Neuron (in vitro differentiated cells): ENCODE data around the gene FBXW11.

Experiments used
- H2AFZ ChIP-seq: one replicate; pipeline ENCODE4 v1.6.1; 2013; ENCODE audit warnings: low read depth, mild to moderate bottlenecking, inconsistent platforms, low read length, moderate library complexity
- H3K27me3 ChIP-seq: one replicate; pipeline ENCODE4 v1.6.1; 2013; ENCODE audit warnings: low read length; ENCODE audit not compliant: insufficient read depth
- H3K36me3 ChIP-seq: one replicate; pipeline ENCODE4 v1.6.1; 2013; ENCODE audit warnings: low read length; ENCODE audit not compliant: insufficient read depth
- H3K4me1 ChIP-seq: one replicate; pipeline ENCODE4 v1.6.1; 2013; ENCODE audit warnings: low read length; ENCODE audit not compliant: insufficient read depth
- H3K4me3 ChIP-seq: 2 replicates; pipeline ENCODE4 v1.5.1; 2013; ENCODE audit warnings: mild to moderate bottlenecking, low read length, moderate library complexity
- H3K9me3 ChIP-seq: one replicate; pipeline ENCODE4 v1.6.1; 2013; ENCODE audit warnings: low read length

FBXW11 gene

GRCh38 chr5:172006321-172007174, at the start of gene FBXW11:
Gene FBXW11 (minus strand): TSS chr5:172006638. CDS start chr5:172006502, 136 bp downstream.
- Histone ChIP-seq H3K9me3 (no peaks in the 10 kb centered on the region), H3K4me3 (peak within 1 kb of the TSS; percentile 63), H2AFZ (peak within 1 kb of the TSS; percentile 56), H3K36me3 (no peaks in the 10 kb centered on the region), H3K27me3 (no peaks in the 10 kb centered on the region), H3K4me1 (peaks cover 39% of the 10 kb centered on the region)

GRCh38 chr5:172055996-172056395, 49.6 kb upstream of the FBXW11 start:
- Histone ChIP-seq H2AFZ (no peak overlapping the region), H3K36me3 (no peaks in the 10 kb centered on the region), H3K4me3 (no peak overlapping the region), H3K9me3 (no peaks in the 10 kb centered on the region), H3K27me3 (no peaks in the 10 kb centered on the region), H3K4me1 (peaks cover 7% of the 10 kb centered on the region)

- H3K36me3 ChIP-seq, result no peaks in the 10 kb centered on the region
- H3K4me1 ChIP-seq, result peaks cover 7% of the 10 kb centered on the region
- no peak overlapping the region for H3K4me3 ChIP-seq
- no peaks in the 10 kb centered on the region for H3K27me3 ChIP-seq
- H3K9me3 ChIP-seq, result no peaks in the 10 kb centered on the region
- no peak overlapping the region for H2AFZ ChIP-seq
Observed at GRCh38 chr5:172055421-172055820, 49.0 kb upstream of the FBXW11 start.

GRCh38 chr5:172054611-172055153, 48.2 kb upstream of the FBXW11 start:
- Histone ChIP-seq H3K27me3 (no peaks in the 10 kb centered on the region), H3K36me3 (no peaks in the 10 kb centered on the region), H3K4me3 (no peak overlapping the region), H2AFZ (no peak overlapping the region), H3K9me3 (no peaks in the 10 kb centered on the region), H3K4me1 (peaks cover 7% of the 10 kb centered on the region)

GRCh38 chr5:172052450-172053236, 46.2 kb upstream of the FBXW11 start:
- H3K9me3 ChIP-seq, result no peaks in the 10 kb centered on the region
- H3K27me3 ChIP-seq, result no peaks in the 10 kb centered on the region
- peaks cover 7% of the 10 kb centered on the region for H3K4me1 ChIP-seq
- no peaks in the 10 kb centered on the region for H3K36me3 ChIP-seq
- no peak overlapping the region for H2AFZ ChIP-seq
- H3K4me3 ChIP-seq, result no peak overlapping the region

GRCh38 chr5:172051643-172052339, 45.4 kb upstream of the FBXW11 start:
- Histone ChIP-seq H3K9me3 (no peaks in the 10 kb centered on the region), H3K4me1 (peaks cover 7% of the 10 kb centered on the region), H2AFZ (no peak overlapping the region), H3K27me3 (no peaks in the 10 kb centered on the region), H3K4me3 (no peak overlapping the region), H3K36me3 (no peaks in the 10 kb centered on the region)

GRCh38 chr5:172050080-172050479, 43.6 kb upstream of the FBXW11 start:
- no peak overlapping the region for H3K4me3 ChIP-seq
- no peaks in the 10 kb centered on the region for H3K27me3 ChIP-seq
- H3K4me1 ChIP-seq, result peaks cover 7% of the 10 kb centered on the region
- H3K9me3 ChIP-seq, result no peaks in the 10 kb centered on the region
- H3K36me3 ChIP-seq, result no peaks in the 10 kb centered on the region
- no peak overlapping the region for H2AFZ ChIP-seq

GRCh38 chr5:172049226-172049796, 42.9 kb upstream of the FBXW11 start:
- Histone ChIP-seq H3K27me3 (no peaks in the 10 kb centered on the region), H3K36me3 (no peaks in the 10 kb centered on the region), H3K9me3 (no peaks in the 10 kb centered on the region), H3K4me3 (no peak overlapping the region), H2AFZ (no peak overlapping the region), H3K4me1 (peaks cover 7% of the 10 kb centered on the region)

GRCh38 chr5:172048539-172049101, 42.2 kb upstream of the FBXW11 start:
- H3K4me3 ChIP-seq, result no peak overlapping the region
- H2AFZ ChIP-seq, result no peak overlapping the region
- no peaks in the 10 kb centered on the region for H3K36me3 ChIP-seq
- H3K27me3 ChIP-seq, result no peaks in the 10 kb centered on the region
- H3K9me3 ChIP-seq, result no peaks in the 10 kb centered on the region
- H3K4me1 ChIP-seq, result peaks cover 7% of the 10 kb centered on the region

- no peak overlapping the region for H2AFZ ChIP-seq
- H3K4me3 ChIP-seq, result no peak overlapping the region
- H3K27me3 ChIP-seq, result no peaks in the 10 kb centered on the region
- H3K9me3 ChIP-seq, result no peaks in the 10 kb centered on the region
- peaks cover 7% of the 10 kb centered on the region for H3K4me1 ChIP-seq
- no peaks in the 10 kb centered on the region for H3K36me3 ChIP-seq
Observed at GRCh38 chr5:172048170-172048422, 41.7 kb upstream of the FBXW11 start.

GRCh38 chr5:172046593-172046992, 40.2 kb upstream of the FBXW11 start:
- Histone ChIP-seq H3K27me3 (no peaks in the 10 kb centered on the region), H3K36me3 (no peaks in the 10 kb centered on the region), H2AFZ (no peak overlapping the region)

GRCh38 chr5:172045315-172045632, 38.8 kb upstream of the FBXW11 start:
- H3K27me3 ChIP-seq, result no peaks in the 10 kb centered on the region
- no peak overlapping the region for H3K4me3 ChIP-seq
- H2AFZ ChIP-seq, result no peak overlapping the region
- H3K9me3 ChIP-seq, result no peaks in the 10 kb centered on the region
- no peaks in the 10 kb centered on the region for H3K4me1 ChIP-seq
- H3K36me3 ChIP-seq, result no peaks in the 10 kb centered on the region

More at GRCh38 chr5:172046593-172046992, 40.2 kb upstream of the FBXW11 start:
- Histone ChIP-seq H3K4me3 (no peak overlapping the region), H3K4me1 (peaks cover 1% of the 10 kb centered on the region), H3K9me3 (no peaks in the 10 kb centered on the region)
